GM21367 (cell line): Measurements from ENCODE around the gene SNX4.
"Not testable (repeated sequence)": the region's sequence is repeated elsewhere in the genome, so short reads cannot be mapped to it uniquely, and the experiment has no call there.

ENCODE experiments used
- ATAC-seq: cut with Tn5 transposase; IDR thresholded peaks from one replicate; pipeline ENCODE4 v1.9.1; 2021; ENCODE audit not compliant: unreplicated experiment

Gene SNX4

DNA sequence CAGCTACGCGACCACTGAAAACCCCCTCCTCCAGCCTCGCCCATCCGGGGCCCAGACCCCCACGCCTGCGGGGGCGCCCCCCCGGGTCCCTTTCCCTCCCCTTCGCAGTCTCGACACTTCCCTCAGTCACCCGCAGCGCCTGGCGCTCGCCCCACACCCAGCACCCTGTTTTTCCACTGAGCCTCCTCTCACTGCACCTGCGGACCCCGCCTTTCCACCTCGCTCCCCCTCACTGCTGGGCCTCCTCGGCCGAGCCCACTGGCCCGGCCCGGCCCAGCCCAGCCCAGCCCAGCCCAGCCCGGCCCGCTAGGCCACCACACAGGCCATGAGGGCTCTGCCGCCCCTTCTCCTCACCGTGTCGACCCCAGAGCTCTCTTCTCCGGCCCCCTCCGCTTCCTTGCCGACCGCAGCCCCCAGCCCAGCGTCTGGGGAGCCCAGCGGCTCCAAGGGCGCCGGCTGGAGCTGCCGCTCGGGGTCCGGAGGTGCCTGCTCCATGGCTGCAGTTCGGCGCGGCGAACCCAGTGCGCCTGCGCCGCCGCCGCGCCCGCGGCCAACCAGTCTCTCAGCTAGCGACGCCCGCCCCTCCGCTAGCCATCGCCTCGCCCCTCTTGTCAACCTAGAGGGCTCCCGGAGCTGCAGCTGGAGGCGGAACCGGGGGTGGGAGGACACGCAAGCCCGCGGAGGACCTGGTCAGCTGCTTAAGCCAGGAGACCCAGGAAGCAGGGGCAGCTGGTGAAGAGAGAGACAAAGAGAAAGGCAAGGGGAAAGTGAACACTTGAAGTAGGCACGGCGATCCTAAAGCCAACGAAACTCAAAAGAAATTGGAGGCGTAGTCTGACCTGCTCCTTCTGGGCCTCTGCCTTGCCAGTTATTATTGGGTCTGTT, at the start of gene SNX4:
Gene SNX4 (minus strand): TSS at position 525 of the 885 bp plus-strand sequence. CDS start 30 bp downstream, at position 495.
- peak; percentile 69 for ATAC-seq

DNA sequence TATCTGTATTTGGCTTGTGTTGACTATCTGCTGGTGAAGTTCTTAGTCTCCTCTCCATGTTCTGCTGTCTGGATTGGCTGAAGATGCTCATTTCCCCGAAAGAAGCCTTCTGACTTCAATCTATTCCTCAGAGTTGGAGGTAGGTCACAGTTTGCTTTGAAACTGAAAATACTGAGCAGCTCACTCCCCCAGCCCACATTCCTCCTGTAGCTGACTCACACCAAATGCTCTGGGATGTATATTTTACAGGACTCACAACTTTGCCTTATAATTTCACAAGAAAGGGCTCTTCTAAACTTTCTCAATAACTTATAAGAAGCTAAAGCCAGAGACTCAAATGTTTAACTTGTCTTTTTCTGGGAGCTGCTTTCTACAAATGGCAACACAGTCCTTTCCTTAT, 36.3 kb upstream of the SNX4 start:
- no peak for ATAC-seq

- no peak for ATAC-seq
Observed at GRCh38 chr3:125552401-125552800, 32.4 kb upstream of the SNX4 start.

- ATAC-seq: no peak
Observed at GRCh38 chr3:125528920-125529319, 8.9 kb upstream of the SNX4 start.

DNA sequence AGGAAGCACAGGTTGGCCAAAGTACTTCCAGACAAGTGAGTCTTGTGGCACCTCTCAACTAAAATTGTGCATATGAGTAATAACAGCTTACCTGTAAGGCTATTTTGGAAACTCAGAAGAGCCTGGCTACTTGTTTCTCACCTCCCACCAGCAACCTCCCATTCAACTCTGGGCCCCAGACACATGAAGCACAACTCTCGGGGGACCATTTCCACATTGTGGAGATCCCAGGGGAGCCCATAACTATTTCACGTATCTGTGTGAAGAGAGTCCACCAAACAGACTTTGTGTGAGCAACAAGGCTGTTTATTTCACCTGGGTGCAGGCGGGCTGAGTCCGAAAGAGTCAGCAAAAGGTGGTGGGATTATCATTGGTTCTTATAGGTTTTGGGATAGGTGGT, 5.2 kb upstream of the SNX4 start:
- ATAC-seq: no peak

GRCh38 chr3:125520563-125520919, 539 bp upstream of the SNX4 start:
- ATAC-seq: not testable (repeated sequence)

- no peak for ATAC-seq
Observed at GRCh38 chr3:125515421-125515820, 4.6 kb downstream of the SNX4 start.

- ATAC-seq: no peak
Observed at GRCh38 chr3:125513490-125514115, 6.4 kb downstream of the SNX4 start.

DNA sequence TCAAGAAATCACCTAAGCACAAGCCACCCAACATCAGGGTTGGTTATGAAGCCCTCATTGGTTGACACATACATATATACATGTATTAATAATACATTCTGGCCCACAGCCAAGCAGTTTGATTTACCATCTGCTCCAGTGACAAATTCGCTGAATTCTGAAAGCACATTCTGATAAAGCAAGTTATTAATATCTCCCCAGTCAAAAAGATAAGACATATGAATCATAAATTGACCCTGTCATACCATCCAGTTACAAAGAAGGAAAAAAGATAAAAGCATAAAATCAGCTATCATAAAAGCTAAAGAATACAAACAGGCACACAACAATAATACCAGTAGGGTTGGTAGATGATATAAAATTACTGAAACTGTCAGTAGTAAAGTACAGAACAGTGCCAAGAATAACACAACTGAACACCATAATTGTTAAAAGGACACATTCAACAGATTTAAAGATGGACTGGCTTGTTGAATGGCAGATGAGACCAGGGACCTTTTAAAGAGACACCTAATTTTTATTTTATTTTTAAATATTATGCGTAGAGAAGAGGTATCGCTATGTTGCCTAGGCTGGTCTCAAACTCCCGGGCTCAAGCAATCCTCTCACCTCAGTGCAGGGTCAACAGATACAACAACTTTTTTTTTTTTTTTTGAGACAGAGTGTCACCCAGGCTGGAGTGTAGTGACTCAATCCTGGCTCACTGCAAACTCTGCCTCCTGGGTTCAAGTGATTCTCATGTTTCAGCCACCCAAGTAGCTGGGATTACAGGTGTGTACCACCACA, 7.7 kb downstream of the SNX4 start:
- ATAC-seq: no peak

DNA sequence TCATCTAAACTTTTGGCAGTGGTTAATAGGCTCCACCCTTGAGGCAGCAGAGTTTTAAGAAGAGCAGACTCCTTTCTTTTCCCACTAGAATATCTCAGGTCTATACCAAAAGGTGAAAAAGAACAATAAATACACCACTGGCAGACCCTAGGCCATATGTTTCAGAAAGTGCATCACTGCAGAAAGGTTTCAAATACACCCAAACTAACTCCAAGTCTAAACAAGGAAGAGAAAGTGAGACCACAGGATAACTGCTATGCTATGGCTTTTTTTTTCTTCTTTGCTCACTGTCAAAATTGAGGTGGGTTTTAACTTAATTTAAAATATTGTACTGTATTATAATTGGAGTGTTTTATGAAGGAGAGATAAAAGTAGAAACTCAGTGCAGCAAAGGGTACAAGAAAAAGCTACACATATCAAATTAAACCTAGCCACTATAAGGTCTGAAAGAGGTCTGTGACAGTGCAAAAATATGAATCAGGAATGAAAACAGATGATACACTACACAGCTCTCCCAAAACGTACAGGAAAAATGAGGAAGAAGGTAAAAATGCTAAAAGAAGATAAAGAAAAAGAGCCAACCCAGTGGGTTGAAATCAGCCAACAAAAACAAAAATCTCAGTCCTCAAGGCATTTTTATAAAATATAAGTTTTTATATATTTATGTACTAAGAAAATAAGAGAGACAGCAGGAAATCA, 8.4 kb downstream of the SNX4 start:
- ATAC-seq: no peak

- no peak for ATAC-seq
Observed at GRCh38 chr3:125507128-125507527, 12.9 kb downstream of the SNX4 start.

GRCh38 chr3:125498630-125499029, 21.4 kb downstream of the SNX4 start:
- no peak for ATAC-seq

DNA sequence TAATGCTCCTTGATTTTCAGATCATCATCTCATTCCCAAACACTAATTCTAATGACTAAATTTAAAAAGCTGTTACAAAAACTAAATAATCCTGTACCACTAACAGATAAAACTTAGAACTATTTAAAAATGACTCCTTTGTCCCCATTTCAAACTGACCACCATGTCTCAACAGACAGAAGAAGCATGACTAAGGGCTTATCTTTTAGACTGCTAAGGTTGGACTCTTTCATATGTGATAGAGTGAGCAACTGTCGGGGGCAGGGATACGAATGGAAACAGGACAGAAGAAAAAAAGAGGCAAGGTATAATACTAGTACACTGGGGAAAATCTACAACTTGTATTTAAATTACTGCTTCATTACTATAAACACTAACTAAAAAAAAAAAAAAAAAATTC, 23.3 kb downstream of the SNX4 start:
- ATAC-seq: no peak

- ATAC-seq: no peak
Observed at GRCh38 chr3:125482406-125482805, 37.6 kb downstream of the SNX4 start.

DNA sequence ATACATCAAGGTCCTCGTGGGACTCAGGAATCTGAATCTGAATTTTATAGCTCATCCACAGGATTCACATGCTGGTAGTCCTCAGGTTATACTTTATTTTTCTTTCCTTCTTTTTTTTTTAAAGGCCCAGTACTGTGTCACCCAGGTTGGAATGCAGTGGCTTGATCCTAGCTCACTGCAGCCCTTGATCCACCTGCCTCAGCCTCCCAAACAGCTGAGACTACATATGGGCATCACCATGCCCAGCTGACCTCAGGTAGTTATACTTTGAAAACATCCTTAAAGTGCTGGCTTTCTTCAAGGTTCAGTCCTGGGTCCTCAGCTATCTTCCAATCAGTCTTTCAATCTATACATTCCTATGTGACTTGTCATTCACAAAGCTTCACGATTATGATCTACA, 38.2 kb downstream of the SNX4 start:
- ATAC-seq: no peak

- not testable (repeated sequence) for ATAC-seq
Observed at GRCh38 chr3:125481375-125481759, 38.6 kb downstream of the SNX4 start.

DNA sequence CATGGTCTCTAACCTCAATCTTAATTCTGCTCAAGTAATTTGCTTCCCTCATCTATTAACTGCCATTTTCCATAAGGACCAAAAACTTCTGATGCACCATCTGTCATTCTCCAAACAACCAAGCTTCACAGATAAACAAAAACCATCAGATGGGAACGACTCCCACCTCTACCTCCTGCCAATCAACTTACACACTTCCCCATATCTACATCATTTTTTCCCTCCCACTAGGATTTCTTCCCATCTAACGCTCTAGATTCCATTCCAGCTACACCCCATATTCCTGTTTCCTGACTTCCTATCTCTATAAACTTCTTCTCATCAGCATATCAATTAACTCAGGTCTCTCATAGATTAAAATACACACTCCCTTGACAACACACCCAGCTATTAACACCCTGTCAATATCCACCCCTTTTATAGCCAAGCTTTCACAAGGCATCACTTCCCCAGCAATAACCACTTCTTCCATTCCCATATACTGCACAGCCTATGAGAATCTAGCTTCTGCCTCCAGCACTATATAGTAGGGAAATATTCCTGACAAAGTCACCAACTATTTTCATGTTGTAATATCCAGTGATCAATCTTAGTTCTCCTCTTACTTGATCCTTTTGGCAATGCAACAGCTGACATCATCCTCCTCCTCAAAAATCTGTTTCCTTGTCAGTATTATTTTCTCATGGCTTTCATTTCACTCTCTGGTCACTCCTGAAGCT, 39.2 kb downstream of the SNX4 start:
- ATAC-seq: no peak

GRCh38 chr3:125479091-125479490, 40.9 kb downstream of the SNX4 start:
- ATAC-seq: no peak

DNA sequence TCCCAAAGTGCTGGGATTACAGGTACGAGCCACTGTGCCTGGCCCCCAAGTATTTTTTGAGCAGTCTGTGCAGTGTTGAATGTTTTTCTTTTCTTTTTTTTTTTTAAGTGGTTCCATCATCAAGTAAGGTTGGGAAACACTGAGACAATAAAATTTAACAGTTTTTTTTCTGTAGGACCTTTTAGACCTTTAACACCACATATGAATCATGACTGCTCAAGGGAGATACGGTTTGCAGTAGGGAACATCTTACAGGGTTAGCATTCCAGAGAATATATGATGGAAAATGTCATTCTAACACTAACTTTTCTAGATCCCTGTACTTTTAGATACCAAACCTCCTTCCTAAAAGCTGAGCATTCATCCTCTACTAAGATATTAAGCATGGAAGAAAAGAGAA, 41.7 kb downstream of the SNX4 start:
- no peak for ATAC-seq

DNA sequence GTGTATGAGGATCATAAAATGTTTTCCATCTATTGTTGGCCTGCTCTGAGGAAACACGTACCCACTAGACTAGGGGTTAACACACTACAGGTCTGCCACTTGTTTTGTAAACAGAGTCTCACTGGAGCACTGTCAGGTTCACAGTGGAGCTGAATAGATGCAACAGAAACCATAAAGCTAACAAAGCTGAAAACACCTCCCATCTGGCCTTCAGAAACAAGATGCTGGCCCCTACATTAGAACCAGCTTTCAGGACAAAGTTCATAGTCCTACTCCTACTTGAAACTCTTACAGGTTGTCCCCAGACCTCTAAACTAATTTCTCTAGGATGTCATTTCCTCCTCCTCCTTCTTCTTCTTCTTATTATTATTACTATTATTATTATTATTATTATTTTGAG, 42.3 kb downstream of the SNX4 start:
- ATAC-seq: no peak

GRCh38 chr3:125470671-125471070, 49.3 kb downstream of the SNX4 start:
- ATAC-seq: no peak
